Lower leg skin (tissue), 3 donors: Measurements from ENCODE around the gene ARX.

Source experiments
- CTCF ChIP-seq, 3 donors: fragments of 450-650 bp; IDR thresholded peaks; one replicate each; pipeline ENCODE4 v1.5.1; 2016; ENCODE audit warnings: antibody characterized with exemption in 3 of 3, mild to moderate bottlenecking in 3 of 3, moderate library complexity in 2 of 3
- POLR2A ChIP-seq, 2 donors: fragments of 450-650 bp; IDR thresholded peaks; one replicate each; pipeline ENCODE4 v1.6.1; 2016 to 2017; ENCODE audit warnings: antibody characterized with exemption in 2 of 2, mild to moderate bottlenecking in 1 of 2, moderate library complexity in 1 of 2

DNA sequence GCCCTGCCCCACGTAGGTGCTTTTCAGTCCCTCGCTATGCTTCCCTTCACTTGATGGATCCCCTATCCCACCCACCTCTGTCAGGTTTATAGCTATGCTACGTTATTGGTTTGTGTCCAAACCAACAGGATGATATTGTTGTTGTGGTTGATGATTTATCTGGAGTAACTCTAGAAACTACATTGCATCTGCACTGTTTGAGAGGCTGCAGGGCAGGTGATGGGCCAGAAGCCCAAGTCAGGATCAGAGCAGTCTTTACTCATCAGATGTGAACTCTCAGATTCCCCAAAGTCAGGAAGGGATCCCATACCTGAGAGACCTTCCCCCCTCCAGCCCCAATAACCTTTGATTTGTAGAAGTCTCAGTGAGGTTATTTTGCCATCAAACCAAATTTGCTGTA, 34.7 kb downstream of the ARX start:
- no peak for TF ChIP-seq POLR2A (IDR thresholded peaks at IDR 0.05)
- TF ChIP-seq CTCF (IDR thresholded peaks at IDR 0.05): no peak
